ENCODE data around the gene PLA2G15. TPM values are rescaled to one million over a fixed set of nuclear protein-coding genes. Genes with fewer than 3 reads are reported as not detected.
A peak's percentile ranks its signal among the peaks of the same experiment; 100 is the strongest.

PLA2G15 gene
- total and polyA plus RNA-seq, 2 donors (not counting 1 experiment from before 2014, with no cell fraction given): 22.2 to 28.7 TPM

- Histone ChIP-seq H3K9ac (ENCODE audit: insufficient read depth, low read length) (no peak overlapping the region), H3K79me2 (ENCODE audit: control insufficient read depth, insufficient read depth, low read length) (no peaks in the 10 kb centered on the region), H3K9me3 (ENCODE audit: control insufficient read depth, insufficient read depth, low read depth, low read length) (no peaks in the 10 kb centered on the region), H3K4me3 (replicated peaks in 1 of 4; ENCODE audit: control extremely low read depth in 1 of 4, insufficient read depth in 1 of 4, low read depth in 3 of 4, low read length in 4 of 4) (no peak overlapping the region), H3K27ac (ENCODE audit: insufficient read depth, low read length) (no peak overlapping the region), H2AFZ (ENCODE audit: low read length) (no peak overlapping the region), H3K4me1 (ENCODE audit: control insufficient read depth, extremely low read depth, insufficient read depth, low read length) (peaks cover 9% of the 10 kb centered on the region), H3K27me3 (ENCODE audit: control insufficient read depth, insufficient read depth, low read length) (no peaks in the 10 kb centered on the region), H3K4me2 (ENCODE audit: extremely low read depth, insufficient read depth, low read length) (no peak overlapping the region), H4K20me1 (ENCODE audit: control insufficient read depth, extremely low read depth, insufficient read depth, low read length) (no peaks in the 10 kb centered on the region), H3K36me3 (ENCODE audit: control insufficient read depth, insufficient read depth, low read length) (no peaks in the 10 kb centered on the region)
- TF ChIP-seq EZH2 (IDR thresholded peaks at IDR 0.05; ENCODE audit: low read length, missing control alignments): no peak
- no peak for TF ChIP-seq CTCF (conservative IDR thresholded peaks at IDR 0.05 in 1 of 2, IDR thresholded peaks at IDR 0.05 in 1 of 2; ENCODE audit: low read depth in 1 of 2, low read length in 2 of 2)
- DNase-seq (ENCODE audit: low read depth in 2 of 2): no peak
Measured at GRCh38 chr16:68235108-68235886, 9.9 kb upstream of the PLA2G15 start.

- no peak for TF ChIP-seq CTCF (conservative IDR thresholded peaks at IDR 0.05 in 1 of 2, IDR thresholded peaks at IDR 0.05 in 1 of 2; ENCODE audit: low read depth in 1 of 2, low read length in 2 of 2)
- no peak for TF ChIP-seq EZH2 (IDR thresholded peaks at IDR 0.05; ENCODE audit: low read length, missing control alignments)
- peak within 1 kb of the TSS; percentile 67 for H3K27ac ChIP-seq (ENCODE audit: insufficient read depth, low read length)
- peaks cover 9% of the 10 kb centered on the region for H3K4me1 ChIP-seq (ENCODE audit: control insufficient read depth, extremely low read depth, insufficient read depth, low read length)
Measured at GRCh38 chr16:68235887-68236136, 9.4 kb upstream of the PLA2G15 start, which contains the start of gene ESRP2. Gene ESRP2, minus strand, starts transcription at chr16:68236127. Its CDS starts 82 bp downstream, at chr16:68236045.

GRCh38 chr16:68236137-68236825 is 8.9 kb upstream of the PLA2G15 start:
- Histone ChIP-seq H2AFZ (ENCODE audit: low read length) (peak overlapping the region; percentile 64), H3K27ac (ENCODE audit: insufficient read depth, low read length) (no peak overlapping the region), H3K4me1 (ENCODE audit: control insufficient read depth, extremely low read depth, insufficient read depth, low read length) (peaks cover 9% of the 10 kb centered on the region), H3K4me3 (replicated peaks in 1 of 4; ENCODE audit: control extremely low read depth in 1 of 4, insufficient read depth in 1 of 4, low read depth in 3 of 4, low read length in 4 of 4) (peak overlapping the region in 1 of 4 experiments; percentile 14), H3K9ac (ENCODE audit: insufficient read depth, low read length) (no peak overlapping the region), H3K79me2 (ENCODE audit: control insufficient read depth, insufficient read depth, low read length) (no peaks in the 10 kb centered on the region), H3K27me3 (ENCODE audit: control insufficient read depth, insufficient read depth, low read length) (no peaks in the 10 kb centered on the region), H3K9me3 (ENCODE audit: control insufficient read depth, insufficient read depth, low read depth, low read length) (no peaks in the 10 kb centered on the region), H4K20me1 (ENCODE audit: control insufficient read depth, extremely low read depth, insufficient read depth, low read length) (no peaks in the 10 kb centered on the region), H3K4me2 (ENCODE audit: extremely low read depth, insufficient read depth, low read length) (peak overlapping the region; percentile 84), H3K36me3 (ENCODE audit: control insufficient read depth, insufficient read depth, low read length) (no peaks in the 10 kb centered on the region)
- no peak for DNase-seq (ENCODE audit: low read depth in 2 of 2)
- TF ChIP-seq CTCF (conservative IDR thresholded peaks at IDR 0.05 in 1 of 2, IDR thresholded peaks at IDR 0.05 in 1 of 2; ENCODE audit: low read depth in 1 of 2, low read length in 2 of 2) (no peak), EZH2 (IDR thresholded peaks at IDR 0.05; ENCODE audit: low read length, missing control alignments) (no peak)

More at GRCh38 chr16:68235887-68236136, 9.4 kb upstream of the PLA2G15 start, which contains the start of gene ESRP2:
- H2AFZ ChIP-seq (ENCODE audit: low read length): peak within 1 kb of the TSS; percentile 64
- no peak for DNase-seq (ENCODE audit: low read depth in 2 of 2)
- peak within 1 kb of the TSS; percentile 51 for H3K9ac ChIP-seq (ENCODE audit: insufficient read depth, low read length)
- H4K20me1 ChIP-seq (ENCODE audit: control insufficient read depth, extremely low read depth, insufficient read depth, low read length): no peaks in the 10 kb centered on the region
- H3K79me2 ChIP-seq (ENCODE audit: control insufficient read depth, insufficient read depth, low read length): no peaks in the 10 kb centered on the region
- no peaks in the 10 kb centered on the region for H3K9me3 ChIP-seq (ENCODE audit: control insufficient read depth, insufficient read depth, low read depth, low read length)
- peak within 1 kb of the TSS; percentile 84 for H3K4me2 ChIP-seq (ENCODE audit: extremely low read depth, insufficient read depth, low read length)
- H3K27me3 ChIP-seq (ENCODE audit: control insufficient read depth, insufficient read depth, low read length): no peaks in the 10 kb centered on the region
- no peaks in the 10 kb centered on the region for H3K36me3 ChIP-seq (ENCODE audit: control insufficient read depth, insufficient read depth, low read length)
- peak within 1 kb of the TSS; percentile 33 to 64 (median 48) for H3K4me3 ChIP-seq (replicated peaks in 1 of 4; ENCODE audit: control extremely low read depth in 1 of 4, insufficient read depth in 1 of 4, low read depth in 3 of 4, low read length in 4 of 4)

Data from fibroblast of lung (primary cell).